Right forelimb (tissue), 1 donor: ENCODE results near the gene DCTN2.
"Not testable (repeated sequence)": the region's sequence is repeated elsewhere in the genome, so short reads cannot be mapped to it uniquely, and the experiment has no call there.

Source experiments
- DNase-seq: peaks from one replicate; pipeline ENCODE4 v3.0.0-alpha.2; 2018

The DCTN2 gene

DNA sequence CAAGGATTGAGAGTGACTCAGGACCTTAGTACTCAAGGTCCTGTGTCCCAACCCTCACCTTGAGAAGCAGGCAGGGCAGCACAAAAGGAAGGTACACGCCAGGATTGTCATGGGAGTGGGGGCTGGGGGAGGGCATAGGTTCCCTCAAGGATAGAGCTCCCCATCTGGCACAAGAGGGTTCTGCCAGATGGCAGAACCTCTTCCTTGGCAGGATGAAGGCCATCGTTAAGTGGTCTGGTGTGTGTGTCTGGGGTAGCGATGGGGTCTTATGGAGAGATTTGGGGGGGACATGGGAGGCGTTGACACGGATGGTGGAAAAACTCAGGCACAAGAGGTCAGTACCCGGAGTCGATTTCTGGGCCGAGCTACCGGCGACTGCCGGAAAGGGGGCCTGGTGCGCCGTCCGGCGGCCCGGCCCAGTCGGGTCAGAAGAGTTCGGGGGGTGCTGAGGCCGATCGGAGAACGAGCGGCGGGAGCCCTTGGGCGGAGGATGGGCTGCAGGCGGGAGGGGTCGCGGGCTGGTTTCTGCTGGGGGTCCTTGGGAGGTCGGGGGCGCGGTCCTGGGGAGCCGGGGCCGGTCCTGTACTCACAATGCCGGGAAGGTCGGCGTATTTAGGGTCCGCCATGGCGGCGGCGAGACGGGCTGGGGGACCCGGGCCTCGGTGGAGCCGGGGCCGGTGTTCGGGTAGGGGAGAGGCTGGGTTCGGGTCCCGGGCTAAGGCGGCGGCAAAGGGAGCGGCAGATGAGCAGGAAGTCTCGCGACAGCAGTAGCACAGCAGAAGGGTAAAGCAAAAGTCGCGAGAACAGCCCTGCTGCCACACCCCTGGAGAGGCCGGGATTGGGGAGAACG lies at the start of gene DCTN2:
TSS of gene DCTN2 (minus strand) at position 755 of the 850 bp plus-strand sequence. CDS start at position 626, 129 bp downstream.
- DNase-seq = peak; percentile 97

DNA sequence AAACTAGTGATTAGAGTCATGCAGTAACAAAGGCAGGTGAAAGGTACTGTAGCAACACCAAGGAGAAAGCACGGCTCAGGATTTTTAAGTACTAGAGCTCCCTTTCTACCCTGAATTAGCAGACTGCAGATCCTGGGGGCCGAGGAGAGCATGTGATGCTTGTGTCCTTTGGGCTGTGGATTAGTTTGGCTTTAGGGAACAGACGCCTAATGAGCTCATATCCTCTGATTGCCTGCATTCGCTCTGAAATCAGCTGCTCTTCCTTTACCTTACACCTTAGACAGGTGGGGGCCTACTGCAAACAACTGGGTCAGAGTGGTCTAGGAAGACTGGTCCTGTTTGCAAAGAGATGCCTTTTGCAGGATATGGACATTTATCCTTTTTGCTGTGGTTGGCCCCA lies 46.2 kb upstream of the DCTN2 start:
- DNase-seq = no peak

DNA sequence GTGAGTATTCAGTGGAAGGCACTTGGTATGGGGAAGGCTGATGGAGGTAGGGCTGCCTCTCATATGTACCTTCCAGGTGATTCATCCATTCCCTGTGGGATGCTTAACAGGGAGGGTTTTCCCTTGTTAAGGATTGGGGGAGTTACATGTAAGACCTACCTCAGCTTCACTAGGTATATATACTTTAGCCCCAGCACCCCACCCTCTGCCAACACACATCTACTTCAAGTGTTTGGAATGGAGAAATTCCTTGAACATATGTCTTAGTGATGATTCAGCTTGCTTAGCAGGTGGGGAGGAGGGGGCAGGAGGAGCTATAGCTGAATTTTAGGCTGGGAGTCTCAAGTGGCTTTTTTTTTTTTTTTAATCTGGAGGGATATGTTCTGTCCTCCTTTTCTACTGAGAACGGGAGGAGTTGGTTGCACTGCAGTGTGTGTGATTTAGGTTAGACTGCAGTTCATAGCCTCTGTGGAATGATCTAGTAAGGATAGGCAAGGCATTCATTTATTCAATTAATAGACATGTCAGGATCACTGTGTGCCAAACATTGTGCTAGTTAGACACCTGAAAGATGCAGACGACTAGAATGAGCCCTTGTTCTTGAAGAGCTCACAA lies 45.7 kb upstream of the DCTN2 start:
- DNase-seq = no peak

DNA sequence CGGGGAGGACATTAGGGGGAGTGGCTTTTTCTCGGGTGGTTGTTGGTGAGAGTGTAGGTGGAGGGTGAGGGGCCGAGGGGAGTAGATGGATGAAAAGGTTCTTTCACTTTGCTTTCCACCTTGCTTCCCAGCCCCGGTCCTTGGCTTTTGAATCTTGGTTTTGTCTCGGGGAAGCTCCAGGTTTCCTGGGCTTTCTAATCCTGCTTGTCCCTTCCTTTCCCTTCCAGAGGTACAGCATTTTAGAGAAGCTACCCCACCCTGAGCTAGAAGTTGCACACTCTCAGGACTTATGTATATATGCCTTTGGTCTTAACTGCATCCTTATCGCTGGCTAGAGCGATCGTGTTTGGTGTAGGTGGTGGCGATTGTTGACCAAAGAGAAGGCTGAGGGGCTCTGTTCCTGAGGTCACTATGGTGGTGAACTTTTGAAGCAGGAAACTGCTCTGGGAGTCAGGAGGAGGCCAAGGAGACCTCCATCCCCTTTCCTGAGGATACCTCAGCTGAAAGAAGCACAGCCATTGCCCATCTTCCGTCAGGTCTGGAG lies 44.9 kb upstream of the DCTN2 start:
- no peak for DNase-seq

DNA sequence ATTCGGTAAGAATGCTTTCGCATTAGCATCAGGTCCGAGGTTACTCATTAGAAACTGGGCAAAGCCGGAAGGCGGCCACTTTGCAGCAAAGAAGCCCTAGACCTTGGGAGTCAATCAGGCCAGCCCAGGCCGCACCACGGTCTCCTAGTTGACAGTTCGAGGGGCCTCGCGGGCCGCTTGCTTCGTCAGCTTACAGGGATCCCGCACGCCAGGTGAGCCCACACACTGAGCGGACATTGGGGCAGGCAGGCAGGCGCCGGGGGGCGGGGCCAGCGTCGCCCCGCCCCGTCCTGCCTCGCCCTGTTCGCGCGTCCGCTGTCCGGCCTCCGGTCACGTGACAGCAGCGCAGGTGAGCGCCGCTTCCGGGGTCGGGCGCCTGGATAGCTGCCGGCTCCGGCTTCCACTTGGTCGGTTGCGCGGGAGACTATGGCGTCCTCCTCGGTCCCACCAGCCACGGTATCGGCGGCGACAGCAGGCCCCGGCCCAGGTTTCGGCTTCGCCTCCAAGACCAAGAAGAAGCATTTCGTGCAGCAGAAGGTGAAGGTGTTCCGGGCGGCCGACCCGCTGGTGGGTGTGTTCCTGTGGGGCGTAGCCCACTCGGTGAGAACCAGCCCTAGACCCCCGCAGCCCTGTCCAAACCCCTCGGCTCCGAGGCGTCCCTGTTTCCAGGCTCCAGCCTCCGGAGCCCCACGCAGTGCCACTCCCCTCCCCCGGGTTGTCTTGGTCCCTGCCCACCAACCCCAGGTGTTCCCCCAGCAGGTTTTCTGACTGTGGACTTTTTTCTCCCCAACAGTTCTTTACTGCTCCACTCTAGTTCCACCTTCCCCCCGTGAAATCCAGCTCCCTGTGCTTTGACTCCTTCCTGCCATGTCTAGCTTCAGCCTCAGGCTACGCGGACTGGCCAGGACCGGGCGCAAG lies 44.1 kb upstream of the DCTN2 start, which contains the start of gene PIP4K2C:
TSS of gene PIP4K2C (plus strand) at position 329 of the 918 bp plus-strand sequence. CDS start at position 427, 98 bp downstream.
- DNase-seq = peak; percentile 73

DNA sequence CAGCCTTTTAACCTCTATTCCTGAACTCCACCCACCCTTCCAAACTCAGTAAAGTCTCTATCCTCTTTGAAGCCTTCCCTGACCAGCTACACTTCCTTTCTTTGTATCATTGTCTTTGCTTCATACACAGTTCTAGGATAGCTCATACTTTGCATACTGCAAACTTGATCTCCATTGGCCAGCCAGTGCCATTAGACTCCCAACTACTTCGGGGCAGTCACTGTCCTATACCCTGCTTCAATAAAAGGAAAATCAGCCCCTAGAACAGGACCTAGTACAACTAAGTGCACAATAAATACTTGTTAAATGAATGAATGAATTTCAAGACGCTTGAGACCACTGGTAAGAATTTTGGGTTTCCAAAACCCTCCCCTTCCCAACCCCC lies 43.5 kb upstream of the DCTN2 start:
- no peak for DNase-seq

DNA sequence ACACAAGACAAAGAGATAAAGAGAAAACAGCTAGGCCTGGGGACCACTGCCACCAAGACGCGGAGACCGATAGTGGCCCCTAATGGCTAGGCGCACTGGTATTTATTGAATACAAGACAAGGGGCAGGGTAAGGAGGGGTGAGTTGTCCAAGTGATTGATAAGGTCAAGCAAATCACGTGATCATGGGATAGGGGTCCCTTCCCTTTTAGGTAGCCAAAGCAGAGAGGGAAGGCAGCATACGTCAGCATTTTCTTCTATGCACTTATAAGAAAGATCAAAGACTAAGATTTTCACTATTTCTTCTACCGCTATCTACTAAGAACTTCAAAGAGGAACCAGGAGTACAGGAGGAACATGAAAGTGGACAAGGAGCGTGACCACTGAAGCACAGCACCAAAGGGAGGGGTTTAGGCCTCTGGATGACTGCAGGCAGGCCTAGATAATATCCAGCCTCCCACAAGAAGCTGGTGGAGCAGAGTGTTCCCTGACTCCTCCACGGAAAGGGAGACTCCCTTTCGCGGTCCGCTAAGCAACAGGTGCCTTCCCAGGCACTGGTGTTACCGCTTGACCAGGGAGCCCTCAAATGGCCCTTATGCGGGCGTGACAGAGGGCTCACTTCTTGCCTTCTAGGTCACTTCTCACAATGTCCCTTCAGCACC lies 42.1 kb upstream of the DCTN2 start:
- DNase-seq = not testable (repeated sequence)

DNA sequence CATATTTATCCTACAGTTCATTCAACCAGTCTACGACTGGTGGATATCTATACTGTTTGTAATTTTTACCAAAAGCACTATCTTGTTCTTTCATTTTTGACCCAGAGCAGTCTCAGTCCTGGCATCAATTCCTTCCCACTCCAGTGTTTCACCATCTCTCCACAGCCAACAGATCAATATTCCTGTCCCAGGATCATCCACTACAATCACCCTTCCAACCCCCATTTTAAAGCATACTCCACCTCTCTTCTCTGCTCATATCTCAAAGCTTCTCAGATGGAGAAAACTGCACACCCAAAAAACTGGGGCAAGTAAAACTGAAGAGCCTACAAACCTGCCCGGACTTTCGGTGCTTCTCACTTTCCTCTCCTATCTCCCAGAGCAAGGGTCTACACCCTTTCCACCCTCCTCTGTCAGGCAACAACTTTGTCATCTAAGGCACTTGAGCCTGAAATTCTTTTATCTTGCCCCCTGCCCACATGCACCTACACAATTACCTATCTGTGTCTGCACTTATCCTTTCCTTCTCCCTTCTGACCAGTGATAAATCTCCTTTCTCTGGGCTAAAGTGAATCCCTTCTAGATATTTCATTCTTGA lies 39.9 kb upstream of the DCTN2 start:
- DNase-seq = no peak

DNA sequence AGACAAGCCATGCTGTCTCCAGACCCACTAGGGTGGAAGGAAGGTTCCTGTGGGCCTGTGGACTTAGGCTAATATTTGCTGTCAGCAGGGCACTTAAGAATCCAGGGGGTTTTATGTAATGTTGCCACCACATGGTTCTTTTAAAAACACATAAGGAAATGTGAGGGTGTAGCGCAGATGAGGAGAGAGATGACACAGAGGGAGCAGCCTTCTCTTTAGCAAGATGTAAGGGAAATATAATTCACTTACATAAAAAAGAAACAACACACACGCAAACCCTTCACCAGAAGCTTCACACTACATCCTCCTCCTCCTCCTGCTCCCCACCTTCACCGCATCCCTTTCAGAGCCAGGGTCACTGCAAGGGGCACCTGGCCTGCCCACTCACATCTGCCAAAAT lies 39.1 kb upstream of the DCTN2 start:
- no peak for DNase-seq

DNA sequence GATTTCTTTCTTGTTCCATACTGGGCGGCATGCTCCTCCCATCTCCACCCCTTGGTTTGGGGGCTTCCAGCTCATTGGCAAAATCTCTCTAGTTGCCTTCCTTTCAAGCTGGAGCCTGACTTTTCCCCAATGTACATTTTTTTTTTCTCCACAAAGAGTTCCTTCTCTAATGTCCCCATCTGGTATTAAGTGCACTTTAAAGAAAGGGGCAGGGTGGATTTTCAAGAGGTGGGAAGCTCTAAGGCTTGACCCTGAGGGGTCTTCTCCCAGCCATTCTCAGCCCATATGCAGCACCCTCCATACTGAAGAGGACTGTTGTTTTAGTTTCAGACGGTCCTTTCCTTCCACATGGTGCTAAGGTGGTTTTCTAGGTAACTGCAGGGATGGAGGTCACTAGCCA lies 38.2 kb upstream of the DCTN2 start:
- DNase-seq = no peak

DNA sequence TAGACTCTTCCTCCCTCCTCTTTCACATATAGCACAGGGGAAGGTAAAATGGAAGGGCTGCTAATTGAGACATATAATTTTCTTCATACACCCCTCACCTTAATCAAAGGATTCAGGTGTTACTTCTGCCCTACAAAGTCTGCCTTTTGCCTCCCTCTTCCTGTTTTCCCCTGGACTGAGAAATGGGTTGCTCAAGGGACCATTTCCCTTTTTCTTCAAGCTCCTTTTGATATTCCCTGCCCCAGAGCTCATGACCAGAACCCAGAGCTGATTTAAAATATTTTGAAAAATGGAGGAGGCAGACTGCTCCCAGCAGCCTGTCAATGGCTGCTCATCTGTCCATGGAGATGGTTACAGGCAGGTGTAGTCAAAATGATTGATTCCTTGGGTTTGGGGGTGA lies 37.7 kb upstream of the DCTN2 start:
- no peak for DNase-seq

DNA sequence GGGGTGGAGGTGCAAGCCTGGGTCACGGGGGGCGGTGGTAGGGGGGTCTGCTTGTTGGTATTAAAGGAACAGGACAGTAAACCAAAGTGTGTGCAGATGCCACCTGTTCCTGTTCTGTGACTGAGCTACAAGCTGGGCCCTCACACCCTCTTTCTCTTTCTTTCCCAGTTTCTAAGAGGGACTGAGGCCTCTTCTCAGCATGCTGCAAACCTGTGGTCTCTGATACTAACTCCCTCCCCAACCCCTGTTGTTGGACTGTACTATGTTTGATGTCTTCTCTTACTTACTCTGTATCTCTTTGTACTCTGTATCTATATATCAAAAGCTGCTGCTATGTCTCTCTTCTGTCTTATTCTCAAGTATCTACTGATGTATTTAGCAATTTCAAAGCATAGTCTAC lies 37.1 kb upstream of the DCTN2 start:
- no peak for DNase-seq

DNA sequence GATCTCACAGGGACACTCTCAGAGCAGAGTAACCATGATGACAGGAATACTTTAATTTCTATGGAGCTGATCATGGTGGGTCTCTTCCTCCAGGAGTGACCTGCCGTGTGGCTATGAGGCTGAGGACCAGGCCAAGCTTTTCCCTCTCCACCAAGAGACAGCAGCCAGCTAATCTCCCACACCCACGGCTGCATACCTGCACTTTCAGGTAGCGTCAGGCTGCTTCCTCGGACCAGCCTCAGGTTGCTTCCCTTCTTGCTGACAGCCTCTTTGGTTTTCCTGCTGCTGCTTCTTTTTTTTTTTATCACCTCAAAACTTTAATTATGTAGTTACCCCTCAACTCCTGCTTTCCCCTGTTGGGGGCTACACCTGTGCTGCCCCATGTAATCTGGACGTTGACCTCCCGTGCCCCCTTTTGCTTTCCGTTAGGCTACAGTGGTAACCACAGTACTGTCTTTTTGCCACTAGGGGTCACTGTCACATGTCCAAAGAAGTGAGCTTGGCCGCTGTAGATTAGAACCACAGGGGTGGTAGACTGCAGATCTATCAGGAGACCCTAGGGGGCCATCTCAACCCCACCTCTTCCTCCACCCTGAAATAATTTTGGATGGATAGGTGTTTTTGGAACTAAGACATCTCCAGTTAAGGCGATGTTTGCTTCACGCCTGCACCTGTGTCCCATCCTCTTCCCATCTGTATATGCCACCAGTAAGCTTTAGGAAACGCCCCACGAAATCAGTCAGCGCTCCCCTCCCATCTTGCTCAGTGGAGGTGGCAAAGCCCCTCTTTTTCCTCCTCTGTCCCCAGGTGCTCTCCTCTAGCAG lies 36.2 kb upstream of the DCTN2 start:
- peak; percentile 71 for DNase-seq

DNA sequence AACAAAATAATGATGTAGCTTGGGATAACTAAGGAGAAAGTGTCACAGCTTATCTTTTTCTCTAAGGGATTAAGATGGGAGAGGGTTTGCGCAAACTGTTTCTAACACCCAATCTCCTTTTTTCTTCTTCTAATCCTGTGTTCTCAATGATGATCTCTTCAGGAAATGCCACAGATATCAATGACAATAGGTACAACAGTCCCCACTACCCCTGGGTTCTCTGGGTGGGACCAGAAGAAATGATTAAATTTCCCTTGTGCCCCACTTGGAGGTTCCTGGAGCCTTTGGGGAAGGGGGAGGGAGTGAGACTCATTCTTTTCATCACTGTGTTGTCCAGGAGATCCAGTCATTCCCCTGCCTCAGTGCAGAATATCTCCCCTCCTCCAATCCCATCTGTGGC lies 35.4 kb upstream of the DCTN2 start:
- no peak for DNase-seq

DNA sequence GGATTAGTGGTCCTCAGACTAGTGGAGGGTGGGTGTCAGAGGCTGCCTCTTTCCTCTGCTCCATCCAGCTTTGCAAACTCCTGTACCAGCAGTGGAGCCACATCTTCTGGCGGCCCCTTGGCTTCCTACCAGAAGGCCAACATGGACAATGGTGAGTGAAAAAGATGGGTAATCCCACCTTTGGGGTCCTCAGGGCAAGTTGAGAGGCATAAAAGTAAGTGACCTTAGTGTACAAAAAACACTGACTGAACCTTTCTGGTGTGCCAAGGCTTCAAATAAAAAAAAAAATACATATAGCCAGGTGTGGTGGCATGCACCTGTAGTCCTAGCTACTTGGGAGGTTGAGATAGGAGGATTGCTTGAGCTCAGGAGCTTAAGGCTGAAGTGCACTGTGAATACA lies 34.8 kb upstream of the DCTN2 start:
- DNase-seq = no peak

DNA sequence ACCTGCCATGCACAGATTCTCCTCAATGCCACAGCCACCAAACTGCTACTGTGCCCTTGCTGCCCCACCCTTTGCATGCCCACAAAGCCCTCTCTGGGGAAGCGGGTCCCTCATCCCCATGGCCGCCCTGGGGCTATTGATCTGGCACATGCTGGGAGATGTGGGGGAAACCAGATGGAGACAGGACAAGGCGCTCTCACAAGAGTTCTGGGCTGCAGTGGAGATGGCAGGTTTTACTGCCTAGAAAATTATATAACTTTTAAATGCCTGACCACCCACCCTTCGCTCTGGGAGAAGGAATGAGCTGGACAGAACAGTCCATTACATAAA lies 33.4 kb upstream of the DCTN2 start:
- no peak for DNase-seq

DNA sequence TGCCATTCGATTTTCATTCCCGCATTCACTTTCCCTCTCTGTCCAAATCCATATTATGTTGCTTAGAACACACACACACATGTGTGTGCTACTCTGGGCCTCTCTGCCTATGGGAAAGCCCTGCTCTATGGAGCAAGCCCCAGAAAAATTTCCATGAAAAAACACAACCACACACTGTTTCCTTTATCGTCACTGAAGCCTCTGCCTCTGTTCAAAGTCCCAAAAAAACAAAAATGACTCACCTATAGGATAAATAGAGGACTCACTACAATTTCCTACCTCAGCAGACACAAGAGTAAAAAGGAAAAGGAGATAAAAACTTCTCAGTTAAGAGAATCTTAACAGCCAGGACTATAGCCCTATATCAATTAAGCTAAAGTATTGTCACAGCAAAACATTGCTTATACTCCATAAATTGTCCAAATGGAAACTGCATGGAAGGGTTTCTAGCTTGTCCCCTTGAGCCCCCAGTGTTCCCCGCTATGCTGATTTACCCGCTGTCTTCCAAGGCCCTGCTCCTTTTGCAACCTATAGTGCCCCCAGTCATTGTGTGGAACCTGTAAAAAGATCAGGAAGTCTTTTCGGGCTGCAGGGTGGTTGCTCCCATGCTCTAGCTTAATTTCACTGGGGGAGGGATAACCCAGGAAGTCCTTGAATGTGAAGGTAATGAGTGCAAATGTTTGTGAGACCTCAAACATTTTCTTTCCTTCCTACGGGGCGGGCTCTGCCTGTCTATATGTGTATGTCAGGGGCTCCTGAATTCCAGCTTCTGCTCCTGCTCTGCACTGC lies 32.9 kb upstream of the DCTN2 start:
- DNase-seq = no peak

DNA sequence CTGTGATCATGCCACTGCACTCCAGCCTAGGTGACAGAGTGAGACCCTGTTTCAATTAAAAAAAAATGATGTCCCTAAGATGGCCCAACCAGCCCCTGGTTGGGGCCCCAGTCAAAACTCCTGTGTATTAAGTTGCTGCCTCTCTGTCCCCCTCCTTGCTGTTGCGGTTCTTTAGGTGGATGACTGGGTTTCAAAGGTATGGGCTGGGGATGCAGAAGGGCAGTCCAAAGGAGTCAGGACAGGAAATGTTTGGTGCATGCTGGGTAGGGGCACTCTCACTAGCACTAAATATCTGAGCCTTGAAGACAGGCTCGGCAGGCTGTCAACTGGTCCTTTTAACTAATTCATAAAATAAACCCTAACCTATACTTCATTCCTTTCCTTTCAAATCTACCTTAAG lies 32.0 kb upstream of the DCTN2 start:
- DNase-seq = no peak

DNA sequence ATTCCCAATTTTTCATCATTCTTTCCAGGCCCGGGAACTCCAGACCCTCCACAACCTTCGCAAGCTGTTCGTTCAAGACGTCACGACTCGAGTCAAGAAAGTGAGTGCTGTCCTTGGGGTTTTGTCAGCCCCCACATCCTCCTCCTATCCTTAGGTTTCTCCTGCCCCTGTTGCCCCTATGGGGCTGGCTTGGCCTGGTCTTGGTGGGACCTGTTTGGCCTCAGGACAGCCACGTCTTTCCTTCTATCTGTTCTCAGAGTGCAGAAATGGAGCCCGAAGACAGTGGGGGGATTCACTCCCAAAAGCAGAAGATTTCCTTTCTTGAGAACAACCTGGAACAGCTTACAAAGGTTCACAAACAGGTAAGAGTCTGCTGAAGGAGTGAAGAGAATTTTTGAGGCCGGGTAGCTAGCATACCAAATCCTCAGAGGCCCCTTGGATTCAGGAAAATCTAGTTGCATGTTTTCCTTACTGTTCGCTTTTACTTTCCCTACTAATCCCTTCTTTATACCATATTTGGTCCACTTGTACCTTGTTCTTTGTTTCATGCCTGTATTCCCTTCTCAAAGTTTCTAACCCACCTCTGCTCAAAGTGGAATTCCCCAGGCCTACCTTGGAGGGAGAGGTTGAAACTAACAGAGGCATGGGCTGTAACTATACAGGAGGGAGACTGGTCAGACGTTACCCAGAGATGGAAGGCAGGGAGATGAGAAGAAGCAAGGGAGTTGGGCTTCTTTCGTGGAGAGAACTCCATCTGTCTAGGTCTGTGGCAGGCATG lies 31.2 kb upstream of the DCTN2 start:
- DNase-seq = no peak
